NCI-H510A (cell line): ENCODE data around the gene PTOV1.
A peak's percentile ranks its signal among the peaks of the same experiment; 100 is the strongest.

ENCODE experiments used
- DNase-seq: peaks from one replicate; lab custom pipeline; 2025; lab: John Stamatoyannopoulos, UW

PTOV1 gene

DNA sequence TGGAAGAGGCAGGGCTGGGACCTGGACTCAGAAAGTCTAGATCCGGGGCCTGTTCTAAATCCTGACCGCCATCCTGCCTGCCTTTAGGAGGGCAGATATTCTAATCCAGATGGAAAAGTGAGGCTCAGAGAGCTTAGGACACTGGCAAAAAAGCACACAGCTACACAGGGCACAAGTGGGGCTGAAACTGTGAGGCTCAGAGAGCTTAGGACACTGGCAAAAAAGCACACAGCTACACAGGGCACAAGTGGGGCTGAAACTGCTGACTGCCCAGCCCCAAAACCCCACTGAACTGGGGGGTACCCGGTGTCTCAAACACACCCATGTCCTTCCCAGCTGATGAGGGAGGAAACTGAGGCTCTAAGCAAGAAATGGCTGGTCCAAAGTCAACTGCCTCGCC is 24.2 kb downstream of the PTOV1 start:
- DNase-seq: no peak

DNA sequence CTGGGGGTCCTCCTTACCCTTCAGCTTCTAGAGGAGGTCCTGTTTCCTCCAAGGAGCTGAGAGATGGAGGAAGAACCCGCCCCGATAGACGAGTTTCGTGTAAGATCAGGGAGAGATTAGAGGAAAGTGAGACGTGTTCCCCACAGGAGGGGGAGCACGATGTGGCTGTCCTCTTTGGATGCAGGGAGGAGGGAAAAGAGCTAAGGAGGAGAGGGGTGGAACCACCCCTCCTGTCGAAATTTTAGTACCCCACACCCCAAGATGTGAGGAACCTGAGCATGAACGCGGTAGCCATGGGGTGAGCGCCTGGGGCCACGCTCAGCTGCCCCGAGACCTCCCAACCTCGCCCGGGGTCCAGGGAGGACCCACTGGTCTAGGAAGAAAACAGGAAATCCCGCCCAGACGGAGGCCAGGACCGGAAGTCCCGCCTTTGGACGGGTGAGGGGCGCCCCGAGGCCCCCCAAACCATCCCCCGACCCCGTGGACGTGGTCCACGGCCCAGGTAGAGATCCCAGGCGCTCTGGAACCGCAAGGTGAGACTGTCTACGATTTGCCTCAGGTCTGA is 25.0 kb downstream of the PTOV1 start:
- no peak for DNase-seq

DNA sequence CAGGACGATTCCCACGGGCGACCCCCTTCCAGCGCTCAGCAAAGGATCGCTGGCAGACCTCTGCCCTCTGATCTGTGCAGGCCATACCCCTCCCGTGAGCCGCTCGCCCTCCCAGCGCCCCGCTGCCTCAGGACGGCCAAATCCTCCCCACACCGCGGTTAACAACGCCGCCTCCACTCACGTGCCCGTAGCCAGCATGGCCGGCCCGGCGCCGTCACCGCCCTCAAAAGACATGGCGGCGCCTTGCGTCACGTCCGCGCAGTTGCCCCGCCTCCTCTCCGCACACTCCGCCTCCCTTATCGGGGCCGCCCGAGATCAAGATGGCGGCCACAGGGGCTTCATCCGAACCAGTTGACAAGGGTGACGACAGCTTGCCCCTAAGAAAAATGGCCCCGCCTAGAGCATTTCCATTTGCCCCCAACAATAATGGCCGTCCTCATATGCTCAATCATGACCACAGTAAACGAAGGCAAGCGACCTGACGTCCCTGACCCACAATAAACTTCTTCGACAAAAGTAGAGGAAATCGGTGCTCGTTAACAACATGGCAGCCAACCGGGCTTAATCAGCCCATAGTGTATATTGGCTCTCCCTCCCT is 25.6 kb downstream of the PTOV1 start:
- DNase-seq: peak; percentile 90

DNA sequence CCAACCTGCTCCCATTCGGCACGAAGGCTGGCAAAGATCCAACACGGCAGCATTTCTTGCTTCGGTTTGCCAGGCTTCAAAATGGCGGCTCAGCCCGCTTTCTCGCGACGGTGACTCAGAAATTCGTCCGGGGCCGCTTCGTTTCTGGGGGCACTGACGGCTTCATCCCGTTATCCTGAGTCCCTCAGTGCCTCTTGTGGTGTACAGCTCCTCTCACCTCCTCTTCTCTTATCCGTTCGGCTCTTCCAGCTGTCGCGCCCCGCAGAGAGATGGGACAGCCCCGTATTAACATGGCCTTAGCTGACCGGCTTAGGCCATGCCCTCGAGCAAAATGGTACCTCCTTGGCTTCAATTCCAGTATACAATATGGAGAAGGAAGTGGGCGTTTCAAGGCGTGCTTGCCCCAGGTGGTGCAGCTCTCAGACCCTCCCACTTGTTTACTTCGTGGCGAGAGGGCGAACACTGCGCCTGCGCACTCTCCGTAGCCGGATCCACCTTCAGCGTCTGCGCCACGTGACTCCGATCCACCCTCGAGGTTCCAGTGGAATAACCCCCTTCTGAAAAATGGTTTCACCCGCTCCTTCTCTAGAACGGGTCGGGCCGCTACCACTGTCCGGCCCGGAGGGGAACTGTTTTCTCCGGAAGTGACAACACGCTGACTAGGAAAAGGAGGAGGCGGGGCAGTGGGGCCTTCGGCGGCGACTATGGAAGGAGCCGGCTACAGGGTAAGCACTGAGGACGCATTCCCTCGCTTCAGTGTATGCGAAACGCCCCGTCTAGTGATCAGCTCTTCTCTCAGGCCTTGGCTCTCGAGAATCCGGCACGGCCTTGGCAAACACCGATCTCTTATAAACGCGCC is 26.3 kb downstream of the PTOV1 start, which contains the start of the genes AKT1S1 and TBC1D17:
AKT1S1 (minus strand) TSS at position 336 of the 859 bp plus-strand sequence. CDS start 4,060 bp downstream, outside the sequence.
TBC1D17 (plus strand) TSS at position 683 of the 859 bp plus-strand sequence; CDS start at position 705, 22 bp downstream.
- DNase-seq: peak; percentile 100

DNA sequence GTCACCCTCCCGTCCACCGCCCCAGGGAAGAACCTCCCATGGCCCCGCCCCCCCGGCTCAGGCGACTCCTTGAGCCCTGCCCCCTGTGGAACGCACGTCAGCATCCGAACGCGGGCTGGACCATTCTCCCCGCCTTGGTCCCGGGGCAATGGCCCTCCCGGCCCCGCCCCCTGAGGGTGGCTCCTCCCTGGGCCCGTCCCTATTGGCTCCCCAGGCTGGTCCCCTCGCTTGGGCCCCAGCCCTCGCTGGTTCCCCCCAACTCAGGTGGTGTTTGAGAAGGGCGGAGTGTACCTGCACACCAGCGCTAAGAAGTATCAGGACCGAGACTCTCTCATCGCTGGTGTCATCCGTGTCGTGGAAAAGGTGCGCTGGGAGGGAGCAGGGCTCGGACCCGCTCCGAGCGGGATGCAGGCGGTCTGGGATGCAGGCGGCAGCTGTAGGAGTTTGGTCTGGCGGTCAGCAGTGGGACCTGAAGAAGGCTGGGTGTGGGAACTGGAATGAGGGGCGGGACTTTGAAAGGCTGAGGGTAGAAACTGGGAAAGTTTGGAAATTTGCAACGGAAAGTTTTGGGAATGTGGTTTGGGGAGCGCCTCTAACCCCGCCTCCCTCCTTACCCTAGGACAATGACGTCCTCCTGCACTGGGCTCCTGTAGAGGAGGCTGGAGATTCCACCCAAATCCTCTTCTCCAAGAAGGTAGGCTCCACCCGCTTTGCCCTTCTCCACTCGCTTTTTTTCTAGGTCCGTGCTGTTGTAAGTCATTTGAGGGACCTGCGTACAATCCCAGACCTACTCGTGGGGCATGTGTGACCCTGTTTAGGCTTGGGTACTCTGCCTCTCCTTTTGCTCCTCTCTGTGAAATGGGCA is 27.2 kb downstream of the PTOV1 start:
- DNase-seq: peak; percentile 97

DNA sequence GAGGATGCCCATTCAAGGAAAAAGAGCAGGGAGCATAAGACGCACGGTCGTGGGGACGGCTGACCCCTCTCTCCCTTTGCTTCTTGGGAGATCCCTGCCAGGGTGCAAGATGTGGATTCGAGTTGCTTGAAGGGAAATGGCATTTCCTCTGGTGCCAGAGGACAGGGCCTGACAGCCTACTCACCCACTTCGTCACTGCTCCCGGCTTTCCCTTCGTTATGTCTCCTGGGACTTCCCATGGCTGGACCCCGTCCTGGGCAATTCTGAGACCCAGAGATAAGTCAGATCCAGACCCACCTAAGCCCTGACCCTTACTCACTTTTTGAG is 27.7 kb downstream of the PTOV1 start:
- no peak for DNase-seq

DNA sequence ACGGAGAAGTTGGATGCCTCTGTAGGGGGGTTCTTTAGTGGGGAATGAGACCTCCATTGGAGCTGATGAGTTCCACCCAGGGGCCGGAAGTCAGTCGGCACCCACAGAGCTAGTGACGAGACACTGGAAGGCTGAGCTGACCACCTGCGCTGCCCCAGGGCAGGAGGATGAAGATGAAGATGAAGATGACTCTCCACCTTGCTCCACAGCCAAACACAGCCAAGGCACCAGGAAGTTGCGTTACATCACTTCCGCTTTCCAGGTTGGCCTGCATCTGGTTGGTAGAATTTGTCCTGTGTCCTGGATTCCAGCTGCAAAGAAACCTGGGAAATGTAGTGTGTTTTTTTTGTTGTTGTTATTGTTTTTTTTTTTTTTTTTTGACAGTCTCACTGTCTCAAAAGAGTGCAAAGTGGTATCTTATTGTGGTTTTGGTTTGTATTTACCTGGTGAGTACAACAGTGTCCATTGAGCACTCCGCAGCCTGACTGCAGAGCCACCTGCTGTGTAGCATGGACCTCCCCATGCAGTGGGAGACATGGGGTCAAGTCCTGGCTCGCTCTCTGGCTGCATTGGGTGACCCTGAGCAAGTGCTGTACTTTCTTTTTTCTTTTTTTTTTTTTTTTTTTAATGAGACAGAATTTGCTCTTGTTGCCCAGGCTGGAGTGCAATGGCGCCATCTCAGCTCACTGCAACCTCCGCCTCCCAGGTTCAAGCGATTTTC is 28.4 kb downstream of the PTOV1 start:
- DNase-seq: no peak

DNA sequence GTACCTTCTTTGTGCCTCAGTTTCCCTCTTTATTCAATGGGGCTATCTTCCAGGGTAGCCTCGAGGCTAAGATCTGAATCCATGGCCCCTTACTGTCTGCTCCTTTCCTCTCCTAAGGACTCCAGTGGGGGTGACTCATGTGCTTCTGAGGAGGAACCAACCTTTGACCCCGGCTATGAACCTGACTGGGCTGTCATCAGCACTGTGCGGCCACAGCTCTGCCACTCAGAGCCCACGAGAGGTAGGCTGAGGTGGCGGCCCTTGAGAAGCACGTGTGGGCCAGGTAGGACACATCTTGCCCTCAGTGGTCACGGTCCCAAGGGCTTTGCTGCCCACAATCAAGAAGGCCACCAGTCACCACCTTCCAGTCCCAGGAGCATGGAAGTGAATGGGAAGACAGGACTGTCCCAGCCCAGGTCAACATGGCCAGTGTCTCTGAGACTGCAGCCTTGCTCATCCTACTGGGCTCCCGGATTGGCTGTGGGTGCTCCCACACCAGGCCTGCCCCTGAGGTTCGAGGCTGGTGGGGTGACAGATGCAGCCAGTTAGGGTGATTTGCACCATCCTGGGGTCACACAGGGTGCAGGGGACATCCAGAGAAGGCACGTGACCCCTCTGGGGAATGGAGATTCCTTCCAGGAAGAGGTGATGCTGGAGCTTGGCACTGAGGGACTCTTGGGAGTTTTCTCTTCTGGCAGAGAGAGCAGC is 29.4 kb downstream of the PTOV1 start:
- no peak for DNase-seq

DNA sequence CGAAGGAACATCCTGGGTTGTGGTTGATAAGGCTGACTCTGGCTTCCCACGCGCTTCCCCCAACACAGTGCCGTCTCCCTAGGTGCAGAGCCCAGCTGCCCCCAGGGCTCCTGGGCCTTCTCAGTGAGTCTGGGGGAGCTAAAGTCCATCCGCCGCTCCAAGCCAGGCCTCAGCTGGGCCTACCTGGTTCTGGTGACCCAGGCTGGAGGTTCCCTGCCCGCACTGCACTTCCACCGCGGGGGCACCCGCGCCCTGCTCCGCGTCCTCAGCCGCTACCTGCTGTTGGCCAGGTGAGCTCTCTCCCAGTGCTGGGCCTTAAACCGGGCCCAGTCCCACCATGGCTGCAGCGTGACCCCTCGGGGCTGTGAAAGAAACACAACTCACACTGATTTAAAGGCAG is 30.2 kb downstream of the PTOV1 start:
- DNase-seq: no peak

DNA sequence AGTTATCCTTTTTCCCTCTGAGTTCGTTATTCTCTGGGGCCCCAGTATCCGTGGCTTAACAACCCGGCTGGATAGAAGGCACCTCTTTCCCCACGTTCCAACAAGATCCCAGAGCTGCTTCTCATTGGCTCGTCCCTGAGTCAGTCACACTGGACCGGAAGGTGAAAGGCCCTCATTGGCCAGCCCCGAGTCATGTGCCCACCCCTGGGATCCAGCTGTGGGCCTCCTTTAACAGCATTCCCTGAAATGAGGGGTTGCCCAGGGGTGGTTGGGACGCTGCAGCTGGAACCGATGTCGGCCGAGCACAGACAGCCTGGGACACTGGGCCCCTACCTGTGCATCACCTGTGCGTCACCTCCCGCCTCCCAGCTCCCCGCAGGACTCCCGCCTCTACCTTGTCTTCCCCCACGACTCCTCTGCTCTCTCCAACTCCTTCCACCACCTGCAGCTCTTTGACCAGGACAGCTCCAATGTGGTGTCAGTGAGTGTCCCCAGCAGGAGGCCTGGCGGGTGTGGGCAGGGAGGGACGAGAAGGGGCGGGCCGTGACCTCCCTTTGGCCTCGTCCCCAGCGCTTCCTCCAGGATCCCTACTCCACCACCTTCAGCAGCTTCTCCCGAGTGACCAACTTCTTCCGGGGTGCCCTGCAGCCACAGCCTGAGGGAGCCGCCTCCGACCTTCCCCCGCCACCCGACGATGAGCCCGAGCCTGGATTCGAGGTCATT is 30.9 kb downstream of the PTOV1 start:
- no peak for DNase-seq

DNA sequence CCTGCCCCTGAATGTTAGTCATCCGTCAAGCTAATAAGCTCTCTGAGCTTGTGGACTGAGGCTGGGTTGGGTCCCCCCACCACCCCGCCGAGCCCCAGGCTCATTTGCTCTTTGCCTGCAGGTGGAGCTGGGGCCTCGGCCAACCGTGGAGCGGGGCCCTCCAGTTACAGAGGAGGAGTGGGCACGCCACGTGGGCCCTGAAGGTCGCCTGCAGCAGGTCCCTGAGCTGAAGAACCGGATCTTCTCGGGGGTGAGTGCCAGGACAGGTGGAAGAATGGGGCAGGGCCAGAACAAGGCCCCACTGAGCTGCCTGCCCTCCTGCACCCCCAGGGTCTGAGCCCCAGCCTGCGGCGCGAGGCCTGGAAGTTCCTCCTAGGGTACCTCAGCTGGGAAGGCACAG is 31.7 kb downstream of the PTOV1 start:
- no peak for DNase-seq

DNA sequence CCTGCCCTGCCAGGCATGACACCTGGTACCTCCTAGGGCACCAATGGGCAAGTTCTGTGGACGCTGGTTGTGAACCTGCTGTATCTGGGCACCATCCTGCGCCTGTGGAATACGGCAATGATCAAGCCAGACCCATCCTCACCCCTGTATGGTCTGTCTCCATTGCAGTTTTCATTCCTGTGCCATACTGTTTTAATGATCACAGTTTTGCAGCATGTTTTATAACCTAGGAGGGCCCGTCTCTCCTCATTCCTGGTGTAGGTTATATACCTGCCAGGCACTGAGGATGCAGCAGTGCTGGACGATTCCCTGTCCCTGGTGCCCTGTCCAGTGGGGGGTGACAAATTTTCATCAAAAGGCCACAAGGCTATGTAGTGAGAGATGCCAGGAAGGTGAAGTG is 32.1 kb downstream of the PTOV1 start:
- no peak for DNase-seq

DNA sequence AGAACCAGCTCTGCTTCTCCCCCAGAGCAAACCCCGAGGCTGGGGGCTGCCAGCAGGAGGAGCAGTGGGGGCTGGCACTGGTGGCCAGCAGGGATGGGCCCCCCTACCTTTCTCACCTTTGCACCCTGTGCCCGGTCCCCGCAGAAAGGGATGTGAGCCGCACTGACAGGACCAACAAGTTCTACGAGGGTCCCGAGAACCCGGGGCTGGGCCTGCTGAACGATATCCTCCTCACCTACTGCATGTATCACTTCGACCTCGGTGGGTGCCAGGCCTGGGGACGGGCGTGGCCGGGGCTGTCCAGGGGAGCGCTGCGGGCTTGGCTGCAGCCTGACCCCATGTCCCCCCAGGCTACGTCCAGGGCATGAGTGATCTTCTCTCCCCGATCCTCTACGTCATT is 33.1 kb downstream of the PTOV1 start:
- no peak for DNase-seq

DNA sequence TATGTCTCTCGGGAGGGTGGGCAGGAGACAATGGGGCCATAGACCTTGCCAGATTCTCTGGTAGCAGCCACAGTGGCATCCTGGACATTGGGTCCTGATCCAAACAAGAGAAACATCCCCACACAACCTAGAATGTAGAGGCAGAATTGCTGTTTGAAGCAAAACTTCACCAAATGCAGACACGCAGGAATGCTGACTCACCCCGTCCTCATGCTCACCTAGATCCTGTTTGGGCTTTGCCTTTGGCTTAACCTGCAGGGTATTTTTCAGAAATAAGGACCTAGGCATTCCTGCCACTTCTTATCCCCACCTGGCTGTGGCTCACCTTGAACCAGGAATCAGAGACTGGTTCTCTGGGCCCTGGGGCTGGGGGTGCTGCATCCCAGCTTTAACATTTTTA is 33.8 kb downstream of the PTOV1 start:
- DNase-seq: no peak

DNA sequence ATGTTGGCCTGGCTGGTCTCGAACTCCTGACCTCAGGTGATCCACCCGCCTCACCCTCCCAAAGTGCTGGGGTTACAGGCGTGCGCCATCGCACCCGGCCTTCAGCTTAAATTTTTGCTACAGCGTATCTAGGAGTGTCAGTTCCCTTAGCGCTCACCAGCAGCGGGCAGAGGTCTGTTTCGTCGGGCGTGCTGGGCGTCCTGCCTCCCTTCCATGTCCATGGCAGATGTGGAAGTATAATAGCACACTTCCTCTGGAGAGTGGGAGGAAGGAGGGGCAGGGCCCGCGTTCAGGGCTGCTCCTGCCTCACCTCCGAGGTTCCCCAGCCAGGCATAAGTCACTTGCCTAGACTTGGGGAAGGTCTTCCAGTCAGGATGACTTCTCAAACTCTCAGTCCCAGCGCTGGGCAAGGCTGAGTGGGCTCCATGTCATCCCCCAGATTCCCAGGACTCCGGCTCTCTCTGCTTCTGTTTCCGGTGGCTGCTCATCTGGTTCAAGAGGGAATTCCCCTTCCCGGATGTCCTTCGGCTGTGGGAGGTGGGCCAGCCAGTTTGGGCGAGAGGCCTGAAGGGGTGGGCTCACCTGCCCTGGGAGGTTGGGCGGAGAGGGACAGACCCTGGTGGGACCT is 36.2 kb downstream of the PTOV1 start:
- no peak for DNase-seq

DNA sequence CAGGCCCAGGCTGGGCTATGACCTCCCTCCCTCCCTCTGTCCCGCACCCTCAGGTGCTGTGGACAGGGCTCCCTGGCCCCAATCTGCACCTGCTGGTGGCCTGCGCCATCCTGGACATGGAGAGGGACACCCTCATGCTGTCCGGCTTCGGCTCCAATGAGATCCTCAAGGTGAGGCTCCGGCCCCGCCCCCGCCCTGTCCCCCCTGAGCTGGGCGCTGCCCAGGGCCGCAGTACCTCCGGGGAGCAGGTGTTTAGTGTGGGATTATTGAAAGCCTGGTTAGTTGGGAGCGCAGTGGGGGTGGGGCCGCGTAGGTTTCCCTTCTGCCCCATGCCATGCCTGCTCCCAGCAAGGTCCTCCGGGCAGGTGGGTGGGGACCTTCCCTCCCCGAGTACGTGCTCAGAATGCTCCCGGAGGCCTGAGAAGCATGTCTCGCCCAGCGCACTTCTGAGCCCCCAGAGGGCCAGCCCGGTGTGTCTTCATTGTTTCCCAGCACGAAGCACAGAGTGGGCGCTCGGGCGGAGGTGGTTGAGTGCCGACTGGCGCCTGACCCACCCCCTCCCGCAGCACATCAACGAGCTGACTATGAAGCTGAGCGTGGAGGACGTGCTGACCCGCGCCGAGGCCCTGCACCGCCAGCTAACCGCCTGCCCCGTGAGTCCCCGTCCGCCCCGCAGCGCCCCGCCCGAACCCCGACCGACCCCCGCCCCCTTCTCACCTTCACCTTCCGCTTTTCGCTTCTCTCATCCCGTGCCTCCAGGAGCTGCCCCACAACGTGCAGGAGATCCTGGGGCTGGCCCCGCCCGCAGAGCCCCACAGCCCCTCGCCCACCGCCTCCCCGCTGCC is 36.9 kb downstream of the PTOV1 start:
- peak; percentile 32 for DNase-seq

DNA sequence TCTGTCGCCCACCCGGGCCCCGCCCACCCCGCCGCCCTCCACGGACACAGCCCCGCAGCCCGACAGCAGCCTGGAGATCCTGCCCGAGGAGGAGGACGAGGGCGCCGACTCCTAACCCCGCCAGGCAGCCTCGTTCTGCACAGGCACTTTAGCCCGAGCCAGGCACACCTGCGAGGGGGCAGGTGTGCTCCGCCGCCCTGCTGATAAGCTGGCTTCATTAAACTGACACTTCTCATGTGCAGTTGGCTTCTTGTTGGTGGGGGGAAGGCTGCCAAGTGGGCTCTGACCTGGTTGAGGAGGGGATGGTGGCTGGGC is 37.5 kb downstream of the PTOV1 start:
- peak; percentile 40 for DNase-seq

DNA sequence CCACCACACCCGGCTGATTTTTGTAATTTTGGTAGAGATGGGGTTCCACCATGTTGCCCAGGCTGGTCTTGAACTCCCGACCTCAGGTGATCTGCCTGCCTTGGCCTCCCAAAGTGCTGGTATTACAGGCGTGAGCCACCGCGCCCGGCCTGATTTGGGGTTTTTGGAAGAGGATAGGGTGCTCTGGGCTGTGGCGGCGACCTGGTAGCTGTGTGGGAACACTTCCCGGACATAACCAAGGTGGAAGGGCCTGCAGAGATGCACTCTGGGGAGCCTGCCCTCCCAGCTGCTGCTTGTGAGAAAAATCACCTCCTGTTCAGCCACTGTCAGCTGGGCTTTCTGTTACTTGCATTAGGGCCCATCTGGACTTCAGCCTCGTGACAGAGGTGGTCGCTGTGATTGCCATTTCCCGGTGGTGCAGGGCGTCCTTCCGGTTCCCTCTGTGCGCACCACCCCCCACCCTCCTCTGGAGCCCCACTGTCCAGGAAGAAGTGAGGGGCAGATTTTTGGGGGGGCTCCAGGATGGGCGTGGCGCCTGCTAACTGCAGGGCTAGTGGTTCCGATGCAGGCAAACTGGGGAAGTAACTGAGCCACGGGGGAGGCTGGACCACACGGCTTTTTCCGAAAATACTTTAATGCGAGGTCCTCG is 38.2 kb downstream of the PTOV1 start:
- no peak for DNase-seq
